ENCODE results near the gene GC. TPM values are rescaled to one million over a fixed set of nuclear protein-coding genes. Genes with fewer than 3 reads are reported as not detected.
"Not testable (repeated sequence)": the region's sequence is repeated elsewhere in the genome, so short reads cannot be mapped to it uniquely, and the experiment has no call there.

Gene GC, protein sequence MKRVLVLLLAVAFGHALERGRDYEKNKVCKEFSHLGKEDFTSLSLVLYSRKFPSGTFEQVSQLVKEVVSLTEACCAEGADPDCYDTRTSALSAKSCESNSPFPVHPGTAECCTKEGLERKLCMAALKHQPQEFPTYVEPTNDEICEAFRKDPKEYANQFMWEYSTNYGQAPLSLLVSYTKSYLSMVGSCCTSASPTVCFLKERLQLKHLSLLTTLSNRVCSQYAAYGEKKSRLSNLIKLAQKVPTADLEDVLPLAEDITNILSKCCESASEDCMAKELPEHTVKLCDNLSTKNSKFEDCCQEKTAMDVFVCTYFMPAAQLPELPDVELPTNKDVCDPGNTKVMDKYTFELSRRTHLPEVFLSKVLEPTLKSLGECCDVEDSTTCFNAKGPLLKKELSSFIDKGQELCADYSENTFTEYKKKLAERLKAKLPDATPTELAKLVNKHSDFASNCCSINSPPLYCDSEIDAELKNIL
- total RNA-seq (2014; rRNA removed; shearing (Covaris generic)): not detected in 2 replicates
- polyA plus RNA-seq (2014; cell fraction: nucleus; rRNA removed): not detected in 2 replicates

DNA sequence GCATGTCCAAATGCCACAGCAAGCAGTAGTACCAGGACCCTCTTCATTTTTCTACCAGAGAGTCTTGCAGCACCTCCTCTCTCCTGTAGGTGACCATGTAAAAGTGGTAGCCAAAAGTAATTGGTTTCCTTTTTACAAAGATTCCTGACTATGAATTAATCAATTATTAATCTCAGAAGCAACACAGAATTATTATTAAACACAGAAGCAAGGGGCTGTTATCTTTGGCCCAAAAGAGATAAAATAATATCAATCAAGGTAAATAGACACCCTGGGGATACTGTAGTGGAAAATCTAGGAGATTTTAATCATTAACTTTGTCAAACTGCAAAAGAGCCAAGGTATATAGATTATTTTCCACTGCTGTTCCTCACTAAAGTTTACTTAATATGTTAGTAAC, at the start of gene GC:
Gene GC, minus strand, starts transcription at position 108 of the 400 bp plus-strand sequence. Its CDS starts 61 bp downstream, at position 47.
- DNase-seq (ENCODE audit: extremely low read depth, low read depth): no peak

DNA sequence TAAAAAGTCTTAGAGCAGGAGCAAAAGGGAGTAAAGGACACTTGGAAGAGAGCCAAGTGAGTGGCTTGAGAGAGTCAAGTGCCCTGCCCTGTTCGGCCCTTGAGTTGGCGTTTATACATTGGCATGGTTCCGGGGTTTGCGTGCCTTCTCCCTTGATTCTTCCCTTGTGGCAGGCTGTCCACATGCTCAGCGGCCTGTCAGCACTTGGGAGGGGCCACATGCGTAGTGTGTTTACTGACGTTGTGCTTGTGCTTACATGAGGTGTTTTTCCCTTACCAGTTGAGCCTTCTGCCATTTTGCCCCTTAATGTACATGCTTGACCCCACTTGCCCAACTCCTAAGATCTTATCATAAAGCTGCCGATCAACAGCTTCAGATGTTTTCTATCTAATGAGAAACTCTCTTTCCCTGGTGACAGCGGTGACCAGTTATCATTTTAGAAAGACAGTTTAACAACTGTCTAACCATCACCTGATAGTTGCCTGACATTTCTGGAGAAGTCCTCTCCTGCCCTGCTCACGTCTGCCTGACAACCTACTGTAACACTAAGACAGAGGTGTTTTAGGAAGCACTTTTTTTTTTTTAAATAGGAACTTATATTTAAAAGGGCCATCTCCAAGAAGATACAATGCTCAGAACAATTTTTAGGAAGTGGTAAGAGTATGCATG, 49.5 kb upstream of the GC start:
- no peak for DNase-seq (ENCODE audit: extremely low read depth, low read depth)

DNA sequence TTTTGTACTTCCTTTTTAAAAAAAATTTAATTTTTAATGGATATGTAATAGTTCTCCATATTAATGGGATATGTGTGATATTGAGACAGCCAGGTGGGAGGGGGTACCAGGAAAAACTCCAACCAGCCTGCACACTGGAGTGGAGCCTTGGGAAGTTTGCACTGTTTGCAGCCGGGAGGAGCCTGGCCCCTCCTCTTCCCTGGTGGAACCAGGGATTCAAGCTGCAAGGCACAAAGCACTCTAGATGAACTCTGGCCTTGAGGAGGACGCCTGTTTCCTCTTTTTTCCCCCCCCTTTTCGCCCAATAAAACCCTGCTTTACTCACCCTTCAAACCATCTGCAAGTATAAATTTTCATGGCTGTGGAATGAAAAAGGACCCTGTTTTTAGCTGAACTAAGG, 48.2 kb upstream of the GC start:
- DNase-seq (ENCODE audit: extremely low read depth, low read depth): no peak

DNA sequence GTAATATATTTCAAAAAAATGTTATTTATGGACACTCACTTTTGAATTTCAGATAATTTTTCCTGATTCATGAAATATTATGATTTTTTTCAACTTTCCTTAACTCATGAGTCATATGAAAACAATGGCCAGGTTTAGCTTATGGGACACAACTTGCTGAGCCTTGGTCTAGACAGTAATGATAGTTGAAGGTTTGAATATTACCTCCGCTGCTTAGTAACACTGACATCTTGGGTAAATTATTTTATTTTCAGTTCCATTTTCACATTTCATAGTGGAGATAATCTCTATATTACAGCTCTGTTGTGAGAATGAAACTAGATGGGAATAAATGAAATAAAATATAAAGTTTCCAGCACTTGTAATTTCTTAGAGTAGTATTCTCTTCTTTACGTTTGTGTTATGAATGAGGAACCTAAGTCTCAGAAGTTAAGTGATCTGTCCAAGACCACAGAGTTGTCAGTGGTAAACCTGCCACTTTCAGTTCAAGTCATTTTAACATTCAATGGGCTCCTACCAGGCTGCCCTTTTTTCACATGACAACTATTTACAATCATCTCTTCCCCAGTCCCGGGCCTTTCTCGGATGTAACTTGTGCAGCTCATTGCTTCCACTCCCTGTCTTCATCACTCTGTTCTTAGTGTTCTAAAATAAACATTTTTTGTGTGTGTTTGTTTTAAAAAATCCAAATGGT, 46.8 kb upstream of the GC start:
- DNase-seq (ENCODE audit: extremely low read depth, low read depth): no peak

DNA sequence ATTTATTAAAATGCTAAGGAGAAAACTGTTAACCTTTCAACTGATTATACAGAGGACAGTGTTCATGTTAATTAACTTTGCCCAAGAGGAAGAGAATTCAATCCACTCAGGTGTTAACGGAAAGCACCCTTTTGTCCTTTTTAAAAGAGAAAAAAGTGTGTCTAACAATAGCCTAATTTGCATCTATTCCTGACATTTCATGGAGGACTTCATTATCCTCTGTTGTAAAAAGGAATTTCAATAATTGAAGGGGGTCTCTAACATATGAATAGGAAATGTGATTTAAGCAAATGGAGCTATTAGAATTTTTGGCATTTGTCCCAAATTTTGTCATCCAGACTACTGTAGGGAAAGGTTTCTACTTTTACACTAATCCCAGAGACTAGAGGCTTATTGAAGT, 44.6 kb upstream of the GC start:
- DNase-seq (ENCODE audit: extremely low read depth, low read depth): no peak

DNA sequence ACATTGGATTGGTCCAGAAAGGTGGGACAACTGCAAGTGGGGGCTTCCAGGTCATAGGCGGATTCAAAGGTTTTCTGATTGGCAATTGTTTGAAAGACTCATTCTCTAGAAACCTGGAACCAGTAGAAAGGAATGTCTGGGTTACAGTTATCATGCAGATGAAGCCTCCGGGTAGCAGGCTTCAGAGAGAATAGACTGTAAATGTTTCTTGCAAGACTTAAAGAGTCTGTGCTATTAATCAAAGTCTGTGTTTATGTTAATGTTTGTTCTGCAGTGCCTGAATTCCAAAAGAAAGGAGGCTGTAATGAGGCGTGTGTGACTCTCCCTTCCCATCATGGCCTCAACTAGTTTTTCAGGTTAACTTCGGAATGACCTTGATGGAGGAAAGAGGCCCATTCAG, 43.9 kb upstream of the GC start:
- DNase-seq (ENCODE audit: extremely low read depth, low read depth): no peak

DNA sequence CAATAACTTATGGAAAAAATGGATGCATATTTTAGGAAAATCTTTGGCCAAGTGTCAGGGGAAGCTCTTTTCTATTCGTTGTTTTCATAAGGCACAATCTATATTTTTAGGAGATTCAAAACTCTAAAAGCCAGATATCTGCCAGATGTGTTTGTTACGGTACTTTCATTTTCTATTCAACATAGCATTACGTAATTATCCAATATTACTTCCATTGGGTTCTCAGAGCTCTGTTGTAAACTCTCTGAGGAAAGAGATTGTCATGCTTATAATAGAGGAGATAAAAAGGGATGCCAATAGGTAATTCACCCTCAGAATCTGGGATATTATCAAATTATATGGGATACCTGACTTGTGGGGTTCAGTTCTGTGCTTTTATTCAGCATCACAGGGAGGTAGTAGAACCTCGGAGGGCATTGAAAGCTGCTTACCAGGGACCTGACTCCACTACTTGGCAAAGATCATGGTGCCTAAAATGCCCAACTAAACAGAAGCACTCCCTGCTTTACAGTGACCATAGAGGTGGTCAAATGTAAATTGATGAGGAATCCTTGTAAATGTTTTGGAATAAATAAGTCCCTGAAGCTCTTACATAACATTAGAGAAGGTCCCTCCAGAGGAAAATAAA, 32.9 kb upstream of the GC start:
- DNase-seq (ENCODE audit: extremely low read depth, low read depth): no peak

DNA sequence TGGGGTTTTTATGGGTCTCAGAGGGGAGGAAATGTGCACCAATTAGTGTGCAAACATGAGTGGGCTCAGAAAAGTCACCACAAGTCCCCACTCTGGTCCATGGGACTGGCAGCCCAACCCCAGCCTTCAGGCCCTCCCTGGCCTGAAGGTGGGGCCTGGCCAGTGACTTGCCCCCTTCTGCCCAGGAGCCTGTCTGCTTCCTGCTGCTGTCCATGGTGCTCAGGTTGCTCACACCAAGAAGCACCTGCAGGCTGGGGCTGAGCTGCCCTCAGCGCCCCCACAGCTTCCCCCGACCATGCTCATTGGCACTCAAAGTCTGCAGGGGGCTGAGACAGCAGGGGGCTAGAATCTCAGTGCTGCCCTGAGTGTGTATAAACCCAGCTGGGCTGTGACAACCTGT, 30.6 kb upstream of the GC start:
- DNase-seq (ENCODE audit: extremely low read depth, low read depth): no peak

DNA sequence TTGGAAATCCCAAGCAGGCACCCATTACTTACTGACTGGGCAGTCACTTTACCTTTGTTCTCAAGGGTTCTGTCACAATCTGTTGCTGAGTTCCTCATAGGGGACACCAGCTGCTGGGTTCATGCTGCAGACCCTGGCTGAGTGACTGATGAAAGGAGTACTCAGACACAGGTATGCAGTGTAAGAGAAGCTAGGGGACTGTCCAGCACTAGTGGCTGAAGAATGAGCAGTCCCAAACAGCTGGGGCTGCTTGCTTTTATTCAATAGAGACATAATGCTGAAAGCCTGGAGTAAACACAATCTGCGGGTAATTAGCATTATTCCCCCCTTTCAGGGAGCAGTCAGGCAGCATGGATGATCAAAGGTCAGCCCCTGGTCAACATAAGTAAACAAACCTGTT, 25.9 kb upstream of the GC start:
- DNase-seq (ENCODE audit: extremely low read depth, low read depth): not testable (repeated sequence)

DNA sequence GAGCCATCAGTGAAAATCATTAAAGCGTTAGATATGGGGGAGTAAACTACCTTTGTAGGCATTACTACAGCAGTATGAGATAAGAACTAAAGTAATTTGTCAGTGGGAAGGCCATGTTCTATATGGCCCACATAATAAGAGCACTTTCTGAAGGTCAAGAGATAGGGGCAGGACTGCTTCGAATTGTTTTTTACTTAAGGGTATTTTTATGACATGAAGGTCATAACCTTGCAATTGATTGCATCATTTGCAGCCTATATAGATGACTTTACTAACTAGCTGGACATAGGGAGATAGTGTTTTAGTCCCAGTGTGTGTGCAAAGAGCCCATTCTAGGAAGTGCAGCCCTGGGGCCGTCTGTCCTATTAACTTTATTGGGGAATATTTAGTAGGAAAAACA, 23.6 kb upstream of the GC start:
- no peak for DNase-seq (ENCODE audit: extremely low read depth, low read depth)

DNA sequence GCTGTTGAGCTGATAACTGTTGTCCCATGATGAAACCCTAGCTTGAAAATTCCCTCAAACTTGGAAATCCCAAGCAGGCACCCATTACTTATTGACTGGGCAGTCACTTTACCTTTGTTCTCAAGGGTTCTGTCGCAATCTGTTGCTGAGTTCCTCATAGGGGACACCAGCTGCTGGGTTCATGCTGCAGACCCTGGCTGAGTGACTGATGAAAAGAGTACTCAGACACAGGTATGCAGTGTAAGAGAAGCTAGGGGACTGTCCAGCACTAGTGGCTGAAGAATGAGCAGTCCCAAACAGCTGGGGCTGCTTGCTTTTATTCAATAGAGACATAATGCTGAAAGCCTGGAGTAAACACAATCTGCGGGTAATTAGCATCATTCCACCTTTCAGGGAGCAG, 21.4 kb upstream of the GC start:
- not testable (repeated sequence) for DNase-seq (ENCODE audit: extremely low read depth, low read depth)

DNA sequence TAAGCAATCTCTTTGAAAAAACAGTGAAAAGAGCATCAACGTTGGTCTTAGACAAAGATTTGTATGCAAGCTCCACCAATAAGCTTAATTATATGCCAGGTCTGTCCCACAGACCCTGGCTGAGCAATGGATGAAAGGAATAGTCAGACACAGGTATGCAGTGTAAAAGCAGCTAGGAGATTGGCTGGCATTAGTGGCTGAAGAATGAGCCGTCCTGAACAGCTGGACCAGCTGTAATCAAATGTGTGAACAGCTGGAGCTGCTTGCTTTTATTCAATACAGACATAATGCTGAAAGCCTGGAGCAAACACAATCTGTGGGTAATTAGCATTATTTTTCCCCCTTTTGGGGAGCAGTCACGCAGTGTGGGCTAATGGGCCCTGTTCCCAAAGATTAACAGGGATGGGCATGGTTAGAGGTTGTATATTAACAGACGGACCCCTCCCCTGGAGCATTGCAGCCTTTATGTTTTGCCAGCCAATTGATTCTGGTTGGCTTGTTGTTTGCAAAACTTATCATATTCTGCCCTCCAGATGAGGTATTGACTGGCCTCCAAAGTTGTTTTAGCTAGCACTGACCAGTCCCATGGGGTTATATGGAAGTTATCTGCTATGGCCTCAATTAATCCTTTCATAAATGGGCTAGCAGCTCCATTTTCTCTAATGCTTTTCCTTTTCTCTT, 20.3 kb upstream of the GC start:
- DNase-seq (ENCODE audit: extremely low read depth, low read depth): not testable (repeated sequence)

DNA sequence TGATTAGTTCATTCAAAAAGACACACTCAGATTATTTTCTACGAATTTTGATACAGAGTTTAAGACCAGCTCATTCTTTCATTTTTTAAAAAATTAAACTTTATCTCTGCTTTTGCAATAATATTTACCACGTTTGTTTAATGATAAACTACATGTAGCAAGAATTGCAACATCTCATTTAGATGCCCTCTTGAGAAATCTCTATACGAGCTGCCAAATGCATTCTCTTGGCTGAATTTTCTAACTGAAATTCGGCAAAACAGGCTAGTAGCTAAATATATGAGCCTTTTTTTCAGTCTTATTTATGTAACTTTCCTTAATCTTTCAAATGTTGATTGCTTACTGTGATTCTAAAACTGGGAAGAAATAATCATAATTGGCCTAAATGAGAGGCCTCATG, 2.1 kb upstream of the GC start:
- no peak for DNase-seq (ENCODE audit: extremely low read depth, low read depth)

DNA sequence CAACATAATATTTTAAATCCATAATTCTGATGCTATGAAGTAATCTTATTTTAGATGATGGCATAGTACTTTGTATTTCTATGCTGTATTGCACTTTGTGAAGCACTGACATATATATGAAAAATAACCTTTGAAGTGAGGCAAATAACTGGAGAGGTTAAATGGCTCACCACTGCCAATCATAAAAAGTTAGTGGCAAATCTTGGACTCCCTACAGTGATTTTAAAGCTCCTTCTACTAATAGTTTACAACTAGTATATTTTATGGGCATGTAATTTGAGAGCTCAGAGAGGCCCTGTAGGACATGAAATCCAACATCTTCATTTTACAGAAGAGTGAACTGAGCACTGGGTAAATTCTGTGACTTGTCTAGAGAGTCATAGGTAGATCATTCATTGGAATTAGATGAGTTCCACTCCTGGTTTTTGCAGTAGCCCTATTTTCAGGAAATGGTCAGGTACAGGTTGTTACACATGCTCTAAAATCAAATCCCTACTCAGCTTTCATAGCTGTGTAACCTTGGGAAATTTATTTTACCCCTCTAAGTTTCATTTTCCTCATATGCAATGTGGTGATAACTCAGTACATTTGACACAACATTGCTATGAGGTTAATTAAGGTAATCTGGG, 804 bp upstream of the GC start:
- DNase-seq (ENCODE audit: extremely low read depth, low read depth): no peak

DNA sequence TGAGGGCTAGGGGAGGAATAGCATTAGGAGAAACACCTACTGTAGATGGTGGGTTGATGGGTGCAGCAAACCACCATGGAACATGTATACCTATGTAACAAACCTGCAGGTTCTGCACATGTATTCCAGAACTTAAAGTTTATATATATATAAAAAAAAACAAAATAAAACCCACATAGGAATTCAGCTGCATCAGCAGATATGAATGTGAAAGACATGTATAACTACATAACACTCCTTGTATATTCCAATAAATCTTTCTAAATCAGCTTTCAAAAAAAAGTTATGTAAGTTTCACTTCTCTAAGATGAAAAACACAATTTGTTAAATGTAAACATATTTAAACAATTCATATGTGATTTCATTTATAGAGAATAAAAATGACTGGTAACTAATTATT, 6.0 kb downstream of the GC start:
- DNase-seq (ENCODE audit: extremely low read depth, low read depth): no peak

DNA sequence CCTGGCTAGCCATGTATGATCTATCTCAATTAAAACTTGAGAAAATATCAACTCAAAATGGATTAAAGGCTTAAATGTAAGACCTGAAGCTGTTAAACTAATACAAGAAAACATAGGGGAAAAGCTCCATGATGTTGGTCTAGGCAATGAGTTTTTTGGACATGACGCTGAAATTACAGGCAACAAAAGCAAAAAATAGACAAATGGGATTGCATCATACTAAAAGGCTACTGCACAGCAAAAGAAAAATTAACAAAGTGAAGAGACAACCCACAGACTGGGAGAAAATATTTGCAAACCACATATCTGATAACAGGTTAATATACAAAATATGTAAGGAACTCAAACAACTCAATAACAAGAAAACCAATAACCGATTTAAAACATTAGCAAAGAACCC, 8.4 kb downstream of the GC start:
- no peak for DNase-seq (ENCODE audit: extremely low read depth, low read depth)

DNA sequence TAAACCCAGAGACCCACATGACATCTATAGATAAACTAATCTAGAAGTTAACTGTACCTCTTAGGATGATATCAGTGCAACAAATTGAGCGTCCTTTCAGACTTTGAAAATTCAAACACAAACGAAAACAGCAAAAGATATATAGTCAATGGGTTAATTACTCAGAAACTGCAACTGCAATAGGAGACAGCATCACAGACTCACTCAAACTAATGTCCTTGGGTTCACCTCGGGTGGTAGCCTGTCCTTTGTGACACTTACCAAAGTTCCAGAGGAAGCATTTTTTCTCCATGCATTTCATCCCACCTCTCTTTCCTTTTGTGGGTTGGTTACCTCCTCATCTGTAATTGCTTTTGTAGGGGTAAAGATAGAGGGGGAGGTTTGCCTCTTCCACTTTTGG, 9.7 kb downstream of the GC start:
- no peak for DNase-seq (ENCODE audit: extremely low read depth, low read depth)

DNA sequence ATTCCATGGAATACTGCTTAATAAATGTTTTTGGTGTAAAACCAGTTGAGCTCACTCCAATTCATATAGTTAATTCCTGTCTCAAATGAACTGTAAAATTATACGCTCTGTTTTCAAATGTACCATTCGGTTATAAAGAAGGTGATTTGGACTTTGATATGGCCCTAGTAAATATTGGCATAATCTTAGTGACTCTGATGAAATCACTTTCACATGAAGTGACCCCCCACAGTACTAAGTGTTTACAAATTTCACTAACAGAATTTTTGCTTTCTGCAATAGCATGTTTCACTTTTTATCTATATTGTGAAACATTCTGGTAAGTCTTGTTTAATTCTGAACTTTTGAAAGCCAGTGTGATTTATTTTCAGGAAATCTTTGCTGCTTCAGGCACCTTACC, 10.9 kb downstream of the GC start:
- no peak for DNase-seq (ENCODE audit: extremely low read depth, low read depth)

DNA sequence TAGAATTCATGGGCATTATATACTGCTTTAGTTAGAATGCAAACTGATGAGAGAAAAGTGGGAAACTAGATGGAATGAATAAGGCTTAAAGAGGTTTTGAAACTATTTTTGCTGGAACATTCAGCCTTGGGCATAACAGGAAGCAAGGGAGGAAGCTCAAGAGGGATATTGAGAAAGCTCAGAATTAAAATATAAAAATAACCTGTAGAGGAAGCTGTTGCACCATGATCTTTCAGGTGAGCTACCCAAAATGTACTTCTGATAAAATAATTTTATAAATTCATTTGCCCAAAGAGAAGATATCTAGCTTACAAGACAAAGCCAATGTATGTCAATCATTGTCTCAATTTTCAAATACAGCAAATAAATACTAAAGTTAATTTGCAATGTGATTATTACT, 11.3 kb downstream of the GC start:
- DNase-seq (ENCODE audit: extremely low read depth, low read depth): no peak

DNA sequence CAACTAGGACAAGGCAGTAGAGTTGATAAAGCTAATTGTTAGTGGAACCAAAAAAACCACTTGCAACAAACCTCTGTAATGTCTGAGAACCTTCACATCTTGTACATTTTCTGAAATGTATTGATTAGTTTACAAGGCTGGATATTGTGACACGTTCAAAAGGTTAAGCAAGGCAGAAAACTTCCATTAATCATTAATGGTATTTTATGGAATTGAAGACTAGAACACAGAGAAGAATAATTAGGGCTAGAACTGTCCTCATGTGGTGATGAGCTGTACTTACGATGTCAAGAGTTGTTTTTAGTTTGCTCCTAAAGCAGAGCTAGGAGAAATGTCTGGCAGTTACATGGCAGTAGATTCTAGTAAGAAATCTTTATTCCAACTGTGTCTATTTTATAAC, 12.3 kb downstream of the GC start:
- DNase-seq (ENCODE audit: extremely low read depth, low read depth): no peak
